HG03097 (cell line): ENCODE results near the gene FOXC1.

Experiments used
- ATAC-seq: cut with Tn5 transposase; IDR thresholded peaks from one replicate; pipeline ENCODE4 v1.9.1; 2021; ENCODE audit not compliant: unreplicated experiment, low FRiP score

The FOXC1 gene

DNA sequence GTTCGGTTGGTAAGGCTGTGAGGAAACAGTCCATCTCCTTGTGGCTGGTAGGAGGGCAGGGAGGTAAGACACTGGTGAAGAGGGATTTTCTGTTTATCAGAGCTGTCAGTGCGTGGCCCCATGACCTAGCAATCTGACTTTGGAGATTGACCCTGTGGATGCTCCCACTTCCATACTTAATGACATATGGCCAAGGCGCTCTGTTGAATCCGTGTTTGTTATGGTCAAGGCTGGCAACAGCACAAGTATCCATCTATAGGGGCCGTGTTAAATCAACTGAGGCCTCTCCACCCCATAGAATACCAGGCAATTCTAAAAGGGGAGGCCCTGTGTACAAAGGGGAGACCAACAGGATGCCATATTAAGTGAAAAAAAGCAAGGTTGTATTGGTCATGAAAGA, 25.6 kb upstream of the FOXC1 start:
- ATAC-seq, result no peak

- no peak for ATAC-seq
Observed at GRCh38 chr6:1584996-1585668, 24.6 kb upstream of the FOXC1 start.

- ATAC-seq, result no peak
Observed at GRCh38 chr6:1585669-1586049, 24.1 kb upstream of the FOXC1 start.

GRCh38 chr6:1586256-1586655, 23.5 kb upstream of the FOXC1 start:
- no peak for ATAC-seq

GRCh38 chr6:1586861-1587450, 22.8 kb upstream of the FOXC1 start:
- ATAC-seq, result no peak

GRCh38 chr6:1587546-1587945, 22.2 kb upstream of the FOXC1 start:
- ATAC-seq, result no peak

GRCh38 chr6:1587977-1588376, 21.7 kb upstream of the FOXC1 start:
- ATAC-seq, result no peak

DNA sequence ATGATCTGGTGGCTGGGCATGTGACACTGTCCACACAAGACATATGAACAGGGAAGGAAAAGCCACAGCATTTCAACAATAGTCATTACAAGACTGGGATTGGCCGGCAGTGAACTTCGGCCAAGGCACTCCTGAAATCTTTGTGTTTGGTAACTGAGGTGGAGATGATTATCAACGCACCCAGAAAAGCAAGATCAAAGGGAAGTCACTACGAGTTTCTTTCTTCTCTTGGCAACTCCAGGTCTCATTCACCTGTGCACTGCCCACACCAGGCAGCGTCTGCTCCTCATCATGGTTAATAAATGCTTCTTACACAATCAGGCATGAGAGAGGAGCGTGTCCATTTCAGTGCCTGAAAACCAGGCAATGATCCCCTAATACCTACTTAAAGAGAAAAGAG, 20.5 kb upstream of the FOXC1 start:
- no peak for ATAC-seq

DNA sequence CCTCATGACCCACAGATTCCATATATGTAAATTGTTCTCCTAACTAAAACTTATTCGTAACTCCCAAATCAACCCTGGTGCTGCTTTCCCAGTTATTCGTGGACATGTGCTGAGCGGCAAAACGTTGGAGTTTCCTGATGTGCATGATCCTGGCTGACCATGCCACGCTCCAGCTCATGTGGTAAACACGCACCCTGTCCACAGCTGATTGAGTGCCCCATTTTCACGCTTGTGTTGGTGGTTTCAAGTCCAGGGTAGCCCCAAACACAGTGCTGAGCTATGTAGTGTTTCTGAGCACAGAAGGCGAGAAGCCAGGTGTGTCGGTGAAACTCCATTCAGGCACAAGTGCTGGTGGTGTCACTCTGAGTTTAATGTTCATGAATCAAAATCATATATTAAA, 19.1 kb upstream of the FOXC1 start:
- no peak for ATAC-seq

GRCh38 chr6:1591243-1591642, 18.5 kb upstream of the FOXC1 start:
- no peak for ATAC-seq

DNA sequence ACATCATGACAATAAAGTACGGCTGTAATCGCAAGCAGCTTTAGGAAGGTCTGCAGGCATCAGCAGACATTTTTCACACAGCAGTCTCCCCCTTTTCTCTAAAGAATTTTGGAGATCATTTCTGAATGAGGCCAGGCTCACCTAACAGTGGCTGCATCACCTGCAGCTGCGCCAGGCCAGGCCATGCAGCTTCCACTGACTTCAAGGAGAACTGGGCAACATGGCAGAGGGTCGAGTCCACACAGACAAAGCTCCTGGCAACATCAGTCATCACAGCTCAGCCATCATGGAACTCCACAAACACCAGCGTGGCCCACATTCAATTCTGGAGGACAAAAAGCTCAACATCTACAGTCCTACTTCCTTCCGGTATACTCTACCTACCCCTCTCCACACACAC, 17.8 kb upstream of the FOXC1 start:
- ATAC-seq, result no peak

DNA sequence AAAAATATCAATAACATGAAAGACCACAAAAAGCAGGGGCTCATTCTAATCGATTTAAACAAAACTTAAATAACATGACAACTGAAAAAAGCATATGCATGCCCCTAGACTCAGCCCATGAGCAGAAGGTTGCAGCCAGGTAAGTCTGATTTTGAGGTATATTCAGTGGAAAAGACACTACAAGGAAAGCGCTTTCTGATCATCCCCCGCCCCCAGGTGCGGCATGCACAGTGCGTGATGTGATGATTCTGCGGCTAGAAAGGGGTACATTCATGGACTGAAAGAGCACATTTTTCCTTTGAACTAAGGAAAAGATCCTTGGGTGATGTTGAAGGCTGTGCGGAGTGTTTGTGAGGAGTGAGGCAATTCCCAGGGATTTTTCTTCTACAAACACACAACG, 16.9 kb upstream of the FOXC1 start:
- no peak for ATAC-seq

DNA sequence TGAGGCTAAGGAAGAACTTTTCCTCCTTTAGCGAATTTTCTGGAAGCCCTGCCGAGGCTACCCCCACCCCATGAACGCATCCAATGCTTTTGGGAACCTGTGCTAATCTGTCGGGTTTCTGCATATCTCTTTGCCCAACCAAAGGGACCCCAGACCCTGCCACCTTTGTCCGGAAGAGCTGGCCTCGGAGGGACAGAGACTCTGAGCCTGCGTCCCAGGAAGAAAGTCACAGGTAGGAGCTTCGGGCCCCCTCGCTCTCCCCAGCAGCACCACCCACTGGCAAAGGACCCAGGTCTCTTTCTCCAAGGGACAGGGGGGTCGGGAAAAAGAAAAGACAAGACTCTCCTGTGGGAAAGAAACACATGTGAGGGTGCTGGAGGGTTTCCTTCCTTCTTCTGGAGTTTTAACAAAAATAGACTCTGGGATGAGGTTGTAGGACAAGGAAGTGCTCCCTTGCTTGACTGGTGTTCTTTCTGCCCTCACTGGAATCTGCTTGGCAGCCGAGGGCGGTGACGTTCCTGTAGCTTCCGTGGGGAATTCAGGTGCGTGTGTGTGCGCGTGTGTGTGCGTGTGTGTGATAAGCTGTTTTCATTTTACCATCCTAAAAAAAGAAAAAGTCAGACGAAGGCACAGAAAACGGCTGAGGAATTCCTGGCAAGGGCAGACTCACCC, 16.3 kb upstream of the FOXC1 start:
- ATAC-seq, result no peak

- no peak for ATAC-seq
Observed at GRCh38 chr6:1593958-1594314, 15.8 kb upstream of the FOXC1 start.

DNA sequence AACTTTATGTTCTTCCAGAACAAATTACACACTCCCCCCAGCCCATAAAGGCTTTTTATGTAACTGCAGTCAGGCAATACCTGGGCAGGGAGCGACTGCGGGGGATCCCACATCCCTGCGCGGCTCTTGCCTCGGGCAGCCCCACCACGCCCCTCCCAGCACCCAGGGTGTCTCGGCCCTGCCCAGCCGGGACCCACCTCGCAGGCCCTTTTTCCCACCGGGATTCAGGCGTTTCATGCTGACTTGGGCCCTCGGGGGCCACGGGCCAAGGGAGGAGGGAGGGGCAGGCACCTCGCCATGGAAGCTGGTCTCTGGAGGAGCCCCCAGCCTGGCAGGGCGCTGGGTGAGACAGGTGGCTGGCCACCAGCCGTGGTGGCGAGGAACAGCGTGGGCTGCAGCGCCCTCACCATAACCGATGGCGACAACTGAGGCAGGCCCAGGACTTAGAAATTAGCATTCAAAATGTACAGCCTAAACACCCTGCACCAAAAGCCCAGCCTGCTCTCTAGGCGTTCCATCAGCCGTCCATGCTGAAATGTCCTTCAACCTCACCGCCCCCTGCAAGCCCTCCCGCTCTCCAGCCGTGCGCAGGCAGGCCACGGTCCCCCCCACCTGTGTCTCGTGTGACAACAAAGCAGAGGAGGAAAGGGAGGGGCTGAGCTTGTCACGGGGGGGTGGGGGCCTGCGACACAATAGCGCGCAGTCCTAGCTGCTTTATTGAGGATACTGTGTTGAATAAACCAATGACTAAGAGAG, 15.1 kb upstream of the FOXC1 start:
- ATAC-seq, result no peak

DNA sequence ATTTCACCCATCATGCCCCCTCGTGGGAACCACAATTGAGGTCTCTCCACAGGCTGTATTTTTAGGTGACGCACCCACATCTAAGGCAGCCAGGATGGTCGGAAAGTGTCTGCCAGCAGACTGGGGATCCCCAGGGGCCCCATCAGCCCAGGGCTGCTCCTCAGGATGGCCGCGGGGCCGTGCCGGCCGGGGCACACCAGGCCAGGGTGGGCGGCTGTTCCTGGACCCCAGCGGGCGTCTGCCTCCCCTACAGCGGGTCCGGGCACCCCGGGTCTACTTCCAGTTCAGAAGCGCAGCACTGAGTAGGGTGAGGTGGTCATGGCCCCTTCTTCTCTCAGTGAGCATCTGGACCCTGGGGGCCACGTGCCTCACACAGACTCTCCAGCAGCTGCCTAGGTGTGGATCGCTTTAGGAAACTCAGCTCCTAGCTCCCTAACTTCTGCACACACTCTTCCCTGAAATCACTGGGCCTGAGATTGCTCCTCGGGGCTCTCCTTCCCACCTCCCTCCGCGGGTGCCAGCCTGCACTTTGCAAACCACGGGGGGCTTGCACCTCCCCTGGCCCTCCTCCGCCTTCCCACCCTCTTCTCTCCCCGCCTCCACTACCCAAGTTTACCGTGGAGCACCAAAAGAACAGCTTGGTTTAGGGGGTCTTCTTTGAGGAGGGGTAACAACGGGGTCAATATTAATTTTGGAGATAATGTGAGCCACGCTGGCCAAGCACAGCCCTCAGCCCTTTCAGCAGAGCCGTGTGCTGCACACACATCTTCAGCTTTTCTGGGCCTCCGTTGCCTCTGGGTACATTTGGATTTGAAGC, 14.2 kb upstream of the FOXC1 start:
- no peak for ATAC-seq

GRCh38 chr6:1596088-1596852, 13.4 kb upstream of the FOXC1 start:
- no peak for ATAC-seq

GRCh38 chr6:1597121-1597744, 12.5 kb upstream of the FOXC1 start:
- no peak for ATAC-seq

DNA sequence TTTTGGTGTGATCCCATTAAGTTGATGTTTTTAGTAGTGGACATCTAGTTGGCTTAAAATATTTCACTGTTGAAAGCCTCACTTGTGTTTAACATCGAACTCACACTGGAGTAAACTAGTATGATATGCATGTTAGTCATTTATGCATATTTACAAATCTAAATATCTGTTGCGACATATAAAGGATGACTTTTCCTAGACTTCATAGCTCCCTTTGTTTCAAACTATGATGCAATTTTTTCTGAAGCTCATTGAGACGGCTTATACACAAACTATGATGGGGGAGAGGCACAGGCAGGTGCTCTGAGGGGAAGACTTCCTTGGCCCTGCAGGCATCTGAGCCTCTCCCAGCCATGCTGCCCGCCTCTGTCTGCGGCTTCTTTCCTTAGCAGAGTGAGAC, 11.8 kb upstream of the FOXC1 start:
- no peak for ATAC-seq

GRCh38 chr6:1598433-1598832, 11.3 kb upstream of the FOXC1 start:
- ATAC-seq, result no peak
